H1 (cell line): ENCODE measurements around the gene CCDC148. TPM values are rescaled to one million over a fixed set of nuclear protein-coding genes. Genes with fewer than 3 reads are reported as not detected.

Experiments used
- CTCF ChIA-PET: fragments of 300-600 bp; sonication (Branson Sonifier 250); formaldehyde crosslinking; loops from one replicate; lab custom pipeline; 2021; ENCODE audit not compliant: partially characterized antibody; lab: Charles Lee
- POLR2A ChIA-PET: fragments of 300-600 bp; sonication (Branson Sonifier 250); formaldehyde crosslinking; loops from one replicate; lab custom pipeline; 2021; ENCODE audit warnings: inconsistent platforms; ENCODE audit not compliant: partially characterized antibody; lab: Charles Lee
- DNase-seq, 2 experiments: peaks; one replicate each; pipeline versions ENCODE4 v3.0.0 to v3.0.0-alpha.2; 2010 to 2022; ENCODE audit warnings: low spot score in 2 of 2, low read depth in 1 of 2, mixed read lengths in 1 of 2
- FAIRE-seq: peaks from 2 replicates; lab custom pipeline; 2011; peaks lifted over from hg19 to GRCh38; lab: Jason Lieb, UNC
- H2AFZ ChIP-seq: 2 replicates; pipeline ENCODE4 v1.8.1; 2012; ENCODE audit warnings: low read length, inconsistent platforms
- H2AK5ac ChIP-seq: 2 replicates; pipeline ENCODE4 v1.6.1; 2013; ENCODE audit warnings: low read depth, low read length
- H2BK120ac ChIP-seq: replicated peaks from 2 replicates; pipeline ENCODE3; 2013; ENCODE audit warnings: low read depth, low read length, inconsistent platforms
- H2BK12ac ChIP-seq: 2 replicates; pipeline ENCODE4 v1.6.1; 2013; ENCODE audit warnings: low read depth, low read length
- H2BK15ac ChIP-seq: 2 replicates; pipeline ENCODE4 v1.6.1; 2013; ENCODE audit warnings: low read length
- H2BK20ac ChIP-seq: 2 replicates; pipeline ENCODE4 v1.6.1; 2013; ENCODE audit warnings: low read length
- H2BK5ac ChIP-seq: 2 replicates; pipeline ENCODE4 v1.6.1; 2013; ENCODE audit warnings: low read depth, low read length
- H3K14ac ChIP-seq: 2 replicates; pipeline ENCODE4 v1.6.1; 2013; ENCODE audit warnings: inconsistent platforms; ENCODE audit not compliant: insufficient read length
- H3K18ac ChIP-seq: 2 replicates; pipeline ENCODE4 v1.6.1; 2013; ENCODE audit warnings: low read length; ENCODE audit errors: extremely low read depth
- H3K23ac ChIP-seq: 2 replicates; pipeline ENCODE4 v1.6.1; 2013; ENCODE audit warnings: inconsistent platforms; ENCODE audit not compliant: insufficient read length
- H3K23me2 ChIP-seq: 2 replicates; pipeline ENCODE4 v1.6.1; 2013; ENCODE audit warnings: low read depth, low read length
- H3K27ac ChIP-seq: 2 replicates; pipeline ENCODE4 v1.6.1; 2011; ENCODE audit warnings: low read depth, low read length, inconsistent platforms
- H3K27me3 ChIP-seq, 4 experiments: replicated peaks in 1 of 4; 1 replicate in 1 of 4; 2 replicates in 3 of 4; pipeline versions ENCODE4 v1.6.1 to v1.8.1; 2011 to 2013; ENCODE audit warnings: low read length in 3 of 4, mild to moderate bottlenecking in 3 of 4, inconsistent platforms in 2 of 4, mixed read lengths in 2 of 4, moderate library complexity in 1 of 4; ENCODE audit not compliant: control insufficient read depth in 3 of 4, insufficient read depth in 3 of 4; ENCODE audit errors: extremely low read depth in 1 of 4
- H3K36me3 ChIP-seq, 4 experiments: 2 replicates each; pipeline versions ENCODE4 v1.6.1 to v1.8.1; 2011 to 2013; ENCODE audit warnings: mild to moderate bottlenecking in 4 of 4, low read length in 3 of 4, moderate library complexity in 2 of 4, control low read depth in 1 of 4, inconsistent platforms in 1 of 4; ENCODE audit not compliant: insufficient read depth in 4 of 4, control insufficient read depth in 2 of 4
- H3K4ac ChIP-seq: replicated peaks from 2 replicates; pipeline ENCODE3; 2013; ENCODE audit warnings: low read length, low read depth, mixed read lengths, inconsistent platforms; ENCODE audit not compliant: insufficient read length
- H3K4me1 ChIP-seq, 4 experiments: replicated peaks in 1 of 4; 1 replicate in 1 of 4; 2 replicates in 3 of 4; pipeline versions ENCODE4 v1.6.1 to v1.8.1; 2011 to 2013; ENCODE audit warnings: low read length in 3 of 4, inconsistent platforms in 2 of 4, mixed read lengths in 1 of 4; ENCODE audit not compliant: insufficient read depth in 4 of 4, control insufficient read depth in 3 of 4
- H3K4me2 ChIP-seq, 2 experiments: 2 replicates each; pipeline versions ENCODE4 v1.6.1 to v1.8.1; 2011 to 2013; ENCODE audit warnings: low read depth in 2 of 2, low read length in 2 of 2, control low read depth in 1 of 2, inconsistent platforms in 1 of 2, mild to moderate bottlenecking in 1 of 2; ENCODE audit not compliant: insufficient read depth in 1 of 2
- H3K4me3 ChIP-seq, 4 experiments: fragments of 200-600, 300-600 bp in 1 of 4; sonication (generic), shearing (Covaris generic), sonication (Bioruptor Twin) in 1 of 4; 2 replicates each; pipeline versions ENCODE4 v1.5.1 to v1.8.1; 2011 to 2016; ENCODE audit warnings: low read length in 4 of 4, low read depth in 3 of 4, control low read depth in 2 of 4, inconsistent platforms in 2 of 4, mild to moderate bottlenecking in 2 of 4, mixed read lengths in 1 of 4, moderate library complexity in 1 of 4; ENCODE audit not compliant: insufficient read depth in 2 of 4; ENCODE audit errors: extremely low read depth in 1 of 4
- H3K56ac ChIP-seq: replicated peaks from 2 replicates; pipeline ENCODE3; 2013; ENCODE audit warnings: low read depth, mild to moderate bottlenecking, mixed read lengths, low read length, inconsistent platforms; ENCODE audit not compliant: insufficient read length
- H3K79me1 ChIP-seq: 2 replicates; pipeline ENCODE4 v1.6.1; 2013; ENCODE audit warnings: low read depth, low read length, control low read depth
- H3K79me2 ChIP-seq, 2 experiments: 2 replicates each; pipeline versions ENCODE4 v1.6.1 to v1.8.1; 2012 to 2013; ENCODE audit warnings: low read length in 2 of 2, mild to moderate bottlenecking in 2 of 2, inconsistent platforms in 1 of 2; ENCODE audit not compliant: insufficient read depth in 2 of 2, control insufficient read depth in 1 of 2
- H3K9ac ChIP-seq, 4 experiments: replicated peaks in 1 of 4; 1 replicate in 1 of 4; 2 replicates in 3 of 4; pipeline versions ENCODE4 v1.6.1 to v1.8.1; 2011 to 2013; ENCODE audit warnings: low read depth in 3 of 4, low read length in 3 of 4, control low read depth in 2 of 4, mild to moderate bottlenecking in 2 of 4, moderate library complexity in 2 of 4, inconsistent platforms in 1 of 4; ENCODE audit errors: extremely low read depth in 1 of 4
- H3K9me3 ChIP-seq, 2 experiments: 2 replicates each; pipeline versions ENCODE4 v1.6.1 to v1.8.1; 2012 to 2013; ENCODE audit warnings: mild to moderate bottlenecking in 2 of 2, moderate library complexity in 2 of 2, control low read depth in 1 of 2, inconsistent platforms in 1 of 2, low read depth in 1 of 2, low read length in 1 of 2, mixed read lengths in 1 of 2; ENCODE audit not compliant: insufficient read depth in 2 of 2
- H4K20me1 ChIP-seq, 2 experiments: replicated peaks in 1 of 2; 2 replicates each; pipeline versions ENCODE3 to v1.8.1; 2011 to 2013; ENCODE audit warnings: inconsistent platforms in 2 of 2, low read length in 2 of 2, mild to moderate bottlenecking in 1 of 2; ENCODE audit not compliant: insufficient read depth in 2 of 2, control insufficient read depth in 1 of 2
- H4K5ac ChIP-seq: 2 replicates; pipeline ENCODE4 v1.6.1; 2013; ENCODE audit warnings: low read length, low read depth, mixed read lengths, inconsistent platforms; ENCODE audit not compliant: insufficient read length
- H4K8ac ChIP-seq: 2 replicates; pipeline ENCODE4 v1.8.0; 2013; ENCODE audit warnings: mild to moderate bottlenecking, moderate library complexity, low read length, inconsistent platforms; ENCODE audit not compliant: insufficient read depth; ENCODE audit errors: extremely low read depth
- H4K91ac ChIP-seq: replicated peaks from 2 replicates; pipeline ENCODE3; 2013; ENCODE audit warnings: low read length, mixed read lengths, inconsistent platforms; ENCODE audit not compliant: insufficient read length
- BCL11A ChIP-seq, 2 experiments: IDR thresholded peaks; one replicate each; pipeline ENCODE4 v1.6.1; 2011; ENCODE audit warnings: low read depth in 2 of 2, low read length in 2 of 2, mild to moderate bottlenecking in 2 of 2
- BRCA1 ChIP-seq: IDR thresholded peaks from 2 replicates; pipeline ENCODE4 v1.6.1; 2012; ENCODE audit warnings: low read depth, low read length, improper control_type of control experiment
- CBX8 ChIP-seq: fragments of 300-800, 300-1000 bp; sonication (generic); IDR thresholded peaks from 2 replicates; pipeline ENCODE4 v1.7.1; 2016; ENCODE audit warnings: low read depth, low read length, borderline replicate concordance
- CEBPB ChIP-seq: IDR thresholded peaks from 2 replicates; pipeline ENCODE4 v1.6.1; 2012; ENCODE audit warnings: low read depth, low read length
- EP300 ChIP-seq, 2 experiments: IDR thresholded peaks; 1 replicate in 1 of 2; 2 replicates in 1 of 2; pipeline ENCODE4 v1.6.1; 2011 to 2012; ENCODE audit warnings: low read depth in 2 of 2, low read length in 2 of 2, mild to moderate bottlenecking in 2 of 2, borderline replicate concordance in 1 of 2, inconsistent platforms in 1 of 2, moderate library complexity in 1 of 2
- GABPA ChIP-seq: IDR thresholded peaks from 2 replicates; pipeline ENCODE4 v1.6.1; 2011; ENCODE audit warnings: mild to moderate bottlenecking, low read length, moderate library complexity, borderline replicate concordance; ENCODE audit not compliant: insufficient read depth
- NANOG ChIP-seq: IDR thresholded peaks from 2 replicates; pipeline ENCODE4 v1.6.1; 2011; ENCODE audit warnings: low read length, low read depth, mild to moderate bottlenecking, inconsistent platforms; ENCODE audit not compliant: insufficient read depth, poor library complexity, severe bottlenecking
- NRF1 ChIP-seq: IDR thresholded peaks from 2 replicates; pipeline ENCODE4 v1.6.1; 2011; ENCODE audit warnings: mild to moderate bottlenecking, low read depth, low read length, improper control_type of control experiment
- PHF8 ChIP-seq: fragments of 200-600 bp; sonication (generic); conservative IDR thresholded peaks from 2 replicates; pipeline ENCODE4 v1.7.1; 2012; ENCODE audit warnings: low read depth, mild to moderate bottlenecking, inconsistent platforms, low read length, moderate library complexity
- POLR2AphosphoS5 ChIP-seq: IDR thresholded peaks from 2 replicates; pipeline ENCODE4 v1.6.1; 2011; ENCODE audit warnings: low read depth, low read length
- TAF1 ChIP-seq: IDR thresholded peaks from 2 replicates; pipeline ENCODE4 v1.6.1; 2011; ENCODE audit warnings: mild to moderate bottlenecking, low read depth, low read length
- WGBS, 2 experiments: shearing (Covaris generic) in 1 of 2; methylation state at CpG; one replicate each; pipeline versions ENCODE4 v1.1.6 to v1.1.7; 2013 to 2015; ENCODE audit warnings: low lambda C conversion rate in 2 of 2, mixed read lengths in 2 of 2, inconsistent platforms in 1 of 2, low coverage in 1 of 2, missing lambda C conversion rate in 1 of 2; ENCODE audit not compliant: insufficient replicate concordance in 2 of 2, insufficient coverage in 1 of 2, insufficient read length in 1 of 2; ENCODE audit errors: extremely low coverage in 1 of 2, missing lambda C conversion rate in 1 of 2; 5-methylcytosine and 5-hydroxymethylcytosine counted together
- polyA plus RNA-seq, 7 experiments: library from polyadenylated mRNA; depleted of rRNA in 3 of 7; stranded (reverse) in 5 of 7; unstranded in 2 of 7; fragments of >200 nt in 5 of 7; fragments of 200-250 nt in 2 of 7; gene quantifications; 1 replicate in 5 of 7; 2 replicates in 1 of 7; 4 replicates in 1 of 7; pipeline versions ENCODE4 v1.2.1 to v1.2.3, GENCODE V29; 2011 to 2013; ENCODE audit warnings: missing spikeins in 2 of 7, mixed read lengths in 2 of 7
- total RNA-seq: library from RNA; stranded (reverse); fragmentation: NEBNext Ultra II Directional; extraction: Animal tissue kit (Norgen Biotek cat#: 25700); gene quantifications from 2 replicates; pipeline ENCODE4 v1.2.1, GENCODE V29; 2021
- TF ChIP-seq, protein P1 (sequence below), 3 experiments: IDR thresholded peaks; 1 replicate in 2 of 3; 2 replicates in 1 of 3; pipeline versions ENCODE4 v1.5.1 to v1.6.1; 2011; ENCODE audit warnings: low read length in 3 of 3, mild to moderate bottlenecking in 3 of 3, inconsistent platforms in 2 of 3, low read depth in 1 of 3, moderate library complexity in 1 of 3; ENCODE audit not compliant: insufficient read depth in 1 of 3; ENCODE audit errors: control extremely low read depth in 1 of 3

Gene CCDC148
- total and polyA plus RNA-seq, 2 of the 8 experiments (the other 6 are each of a cell fraction or from before 2014, with no cell fraction given): 0.45 to 1.3 TPM

DNA sequence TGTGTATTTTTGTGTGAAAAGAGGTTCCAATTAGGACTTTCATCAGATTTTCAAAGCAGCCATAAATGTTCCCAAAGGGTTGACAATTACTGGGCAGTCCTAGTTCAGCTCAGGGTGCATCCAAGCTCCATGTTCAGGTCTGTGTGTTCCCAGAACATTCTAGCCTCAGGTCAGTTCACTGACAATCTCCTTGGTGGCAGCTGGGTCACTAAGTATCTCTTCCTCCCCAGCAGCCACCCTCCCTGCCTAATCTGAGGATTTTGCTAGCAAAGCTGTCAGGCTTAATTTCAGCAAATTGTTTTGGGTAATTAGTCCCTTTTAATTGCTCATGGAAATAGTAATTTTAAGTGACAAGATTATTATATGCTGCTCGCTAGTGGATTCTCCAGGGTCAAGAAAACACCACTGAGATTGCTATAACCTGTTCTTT is 325.1 kb downstream of the CCDC148 start:
- Histone ChIP-seq H3K79me1 (no peaks in the 10 kb centered on the region), H3K4me2 (no peak overlapping the region), H3K79me2 (no peaks in the 10 kb centered on the region), H2BK20ac (no peak overlapping the region), H4K8ac (no peak overlapping the region), H3K23me2 (no peaks in the 10 kb centered on the region; the same call in 1 of the 2 replicates), H4K91ac (no peak overlapping the region), H2AFZ (no peak overlapping the region), H3K36me3 (no peaks in the 10 kb centered on the region), H2AK5ac (no peak overlapping the region), H3K27ac (no peak overlapping the region), H3K18ac (no peak overlapping the region), H3K27me3 (no peaks in the 10 kb centered on the region), H3K4me1 (no peaks in the 10 kb centered on the region), H3K4ac (no peak overlapping the region), H3K14ac (no peak overlapping the region), H3K4me3 (no peak overlapping the region), H3K56ac (no peak overlapping the region), H3K9ac (no peak overlapping the region), H2BK120ac (no peak overlapping the region), H2BK15ac (no peak overlapping the region), H4K20me1 (no peaks in the 10 kb centered on the region), H3K23ac (no peak overlapping the region), H4K5ac (no peak overlapping the region), H2BK5ac (no peak overlapping the region), H3K9me3 (no peaks in the 10 kb centered on the region), H2BK12ac (no peak overlapping the region)
- TF ChIP-seq BCL11A (IDR thresholded peaks at IDR 0.05; ENCODE audit: low read depth in 2 of 2, low read length in 2 of 2) (no peak), CEBPB (no peak), EP300 (IDR thresholded peaks at IDR 0.05; ENCODE audit: borderline replicate concordance in 1 of 2, low read depth in 2 of 2, low read length in 2 of 2) (no peak), BRCA1 (no peak), NRF1 (no peak), GABPA (no peak), PHF8 (no peak), TAF1 (no peak), POLR2AphosphoS5 (no peak), NANOG (no peak), CBX8 (no peak)
- TF ChIP-seq, protein P1, sequence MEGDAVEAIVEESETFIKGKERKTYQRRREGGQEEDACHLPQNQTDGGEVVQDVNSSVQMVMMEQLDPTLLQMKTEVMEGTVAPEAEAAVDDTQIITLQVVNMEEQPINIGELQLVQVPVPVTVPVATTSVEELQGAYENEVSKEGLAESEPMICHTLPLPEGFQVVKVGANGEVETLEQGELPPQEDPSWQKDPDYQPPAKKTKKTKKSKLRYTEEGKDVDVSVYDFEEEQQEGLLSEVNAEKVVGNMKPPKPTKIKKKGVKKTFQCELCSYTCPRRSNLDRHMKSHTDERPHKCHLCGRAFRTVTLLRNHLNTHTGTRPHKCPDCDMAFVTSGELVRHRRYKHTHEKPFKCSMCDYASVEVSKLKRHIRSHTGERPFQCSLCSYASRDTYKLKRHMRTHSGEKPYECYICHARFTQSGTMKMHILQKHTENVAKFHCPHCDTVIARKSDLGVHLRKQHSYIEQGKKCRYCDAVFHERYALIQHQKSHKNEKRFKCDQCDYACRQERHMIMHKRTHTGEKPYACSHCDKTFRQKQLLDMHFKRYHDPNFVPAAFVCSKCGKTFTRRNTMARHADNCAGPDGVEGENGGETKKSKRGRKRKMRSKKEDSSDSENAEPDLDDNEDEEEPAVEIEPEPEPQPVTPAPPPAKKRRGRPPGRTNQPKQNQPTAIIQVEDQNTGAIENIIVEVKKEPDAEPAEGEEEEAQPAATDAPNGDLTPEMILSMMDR (IDR thresholded peaks at IDR 0.05; ENCODE audit: control extremely low read depth in 1 of 3, insufficient read depth in 1 of 3, low read depth in 1 of 3, low read length in 3 of 3): no peak
- POLR2A ChIA-PET: no interaction called here
- FAIRE-seq (no peak), DNase-seq (no peak)
- WGBS, 2 experiments: 94% methylated on average over 1 of the region's 1 CpG; no CpG with 5 or more reads in 1 of the 2 experiments
- CTCF ChIA-PET: interaction anchor here (0.7 to 0.9 kb wide), 3 partner anchors 12 to 60 kb away, joined by 3 to 4 read pairs (median 3); no protein-coding TSS in a partner anchor
